ENCODE results near the gene PCDH15.

The PCDH15 gene

GRCh38 chr10:54702583-54703485, 98.2 kb downstream of the PCDH15 start:
- no peak for DNase-seq

- no peak for DNase-seq
Observed at GRCh38 chr10:54691331-54691730, 109.7 kb downstream of the PCDH15 start.

DNA sequence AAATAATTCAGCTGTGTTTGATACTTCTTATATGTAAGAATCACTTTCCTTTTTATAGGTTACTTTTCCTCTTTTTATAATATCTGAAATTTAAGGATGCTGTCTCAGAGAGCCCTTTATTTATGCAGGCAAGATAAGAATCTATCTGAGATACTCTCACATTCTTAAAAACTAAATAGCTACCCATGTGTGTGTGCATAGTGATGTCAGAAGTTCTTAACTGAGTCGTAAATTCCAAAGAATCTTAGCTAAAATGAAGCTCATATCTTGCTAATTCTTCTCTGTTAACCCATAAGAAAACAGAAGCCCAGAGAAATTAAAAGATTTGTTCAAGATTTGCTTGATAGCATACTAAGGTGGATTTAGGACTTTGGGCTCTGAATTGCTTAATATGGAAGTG, 118.5 kb downstream of the PCDH15 start:
- DNase-seq, result no peak

- no peak for DNase-seq
Observed at GRCh38 chr10:54681136-54681535, 119.9 kb downstream of the PCDH15 start.

DNA sequence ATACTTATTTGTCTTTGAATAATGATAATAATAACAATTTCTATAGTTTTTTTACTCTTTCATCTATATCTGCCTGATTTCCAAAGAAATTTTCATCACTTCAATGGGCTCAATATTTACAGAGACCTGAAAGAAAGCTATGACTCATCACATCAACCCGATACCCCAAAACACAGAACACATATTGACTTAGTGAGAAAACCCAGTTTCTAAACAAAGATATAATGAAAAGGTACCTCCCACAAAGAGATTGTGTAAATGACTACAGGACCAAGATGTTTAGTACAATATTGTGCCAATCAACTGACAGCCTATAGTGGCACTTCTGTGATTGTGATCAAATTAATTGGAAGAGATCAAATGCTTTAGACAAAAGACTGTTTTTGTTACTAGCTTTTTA, 133.9 kb downstream of the PCDH15 start:
- DNase-seq, result no peak

GRCh38 chr10:54666192-54666591, 134.8 kb downstream of the PCDH15 start:
- DNase-seq, result no peak

DNA sequence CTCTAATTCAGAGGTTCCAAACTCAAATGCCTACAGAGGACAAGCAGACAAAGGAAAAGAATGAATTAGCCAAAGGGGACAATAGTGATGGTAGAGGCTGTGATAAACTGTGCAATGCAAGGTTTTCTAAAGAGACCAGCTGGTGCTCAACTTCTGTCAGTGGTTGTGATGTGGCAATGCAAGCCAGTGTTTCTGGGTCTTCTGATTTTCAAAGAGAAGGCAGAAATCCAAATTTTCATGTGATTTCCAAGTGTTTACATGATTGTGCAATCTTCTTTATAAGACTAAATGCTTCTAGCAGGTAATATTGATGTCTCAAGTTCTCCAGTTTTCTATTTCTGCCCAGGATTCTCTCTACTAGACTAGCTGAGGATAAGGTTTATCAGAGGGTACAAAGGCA, 135.9 kb downstream of the PCDH15 start:
- DNase-seq, result no peak

DNA sequence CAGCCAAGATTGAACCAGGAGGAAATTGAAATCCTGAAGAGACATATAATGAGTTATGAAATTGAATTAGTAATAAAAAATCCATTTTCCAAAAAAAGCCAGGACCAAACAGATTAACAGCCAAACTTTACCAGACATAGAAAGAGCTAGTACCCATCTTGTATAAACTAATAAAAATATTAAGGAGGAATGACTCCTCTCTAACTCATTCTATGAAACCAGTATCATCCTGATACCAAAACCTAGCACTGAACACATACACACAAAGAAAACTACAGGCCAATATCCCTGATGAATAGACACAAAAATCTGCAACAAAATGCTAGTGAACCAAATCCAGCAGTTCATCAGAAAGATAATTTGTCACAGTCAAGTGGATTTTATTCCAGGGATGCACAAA, 140.6 kb downstream of the PCDH15 start:
- no peak for DNase-seq

DNA sequence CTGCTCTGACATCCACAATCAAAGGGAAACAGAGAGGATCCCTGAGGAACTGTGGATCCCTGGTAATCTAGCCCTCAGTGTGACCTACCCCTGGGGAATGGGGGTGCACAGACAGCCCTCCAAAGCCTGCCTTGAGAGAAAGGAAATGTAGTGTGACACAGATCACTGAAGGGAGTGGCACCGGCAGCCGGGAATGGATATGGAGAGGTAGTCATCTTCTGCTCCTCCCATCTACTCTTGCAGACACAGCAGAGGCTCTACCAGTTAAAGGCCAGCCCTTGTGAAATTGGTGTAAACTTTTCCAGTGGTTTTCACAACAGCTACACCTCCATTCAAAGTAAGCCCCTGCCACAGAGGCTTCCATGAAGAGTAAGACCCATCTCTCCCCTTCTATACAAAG, 144.4 kb downstream of the PCDH15 start:
- DNase-seq, result no peak

DNA sequence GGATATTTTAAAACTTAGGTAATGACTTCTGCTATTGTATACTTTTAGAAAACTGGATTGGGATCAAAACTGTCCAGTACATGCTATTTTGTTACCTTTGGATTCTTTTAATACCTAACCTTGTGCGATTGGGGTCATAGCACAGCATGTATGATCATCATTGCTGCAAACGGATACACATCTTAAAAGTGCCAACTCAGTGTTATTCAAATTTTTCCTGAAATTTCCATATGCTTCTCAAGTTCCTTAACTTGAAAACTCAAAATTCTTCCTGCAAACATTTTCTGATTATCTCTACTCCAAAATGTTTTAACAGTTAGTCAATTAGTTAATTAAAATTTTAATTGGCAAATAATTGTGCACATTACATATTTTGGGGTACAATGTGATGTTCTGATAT, 147.5 kb downstream of the PCDH15 start:
- no peak for DNase-seq

- no peak for DNase-seq
Observed at GRCh38 chr10:54650547-54650946, 150.5 kb downstream of the PCDH15 start.

DNA sequence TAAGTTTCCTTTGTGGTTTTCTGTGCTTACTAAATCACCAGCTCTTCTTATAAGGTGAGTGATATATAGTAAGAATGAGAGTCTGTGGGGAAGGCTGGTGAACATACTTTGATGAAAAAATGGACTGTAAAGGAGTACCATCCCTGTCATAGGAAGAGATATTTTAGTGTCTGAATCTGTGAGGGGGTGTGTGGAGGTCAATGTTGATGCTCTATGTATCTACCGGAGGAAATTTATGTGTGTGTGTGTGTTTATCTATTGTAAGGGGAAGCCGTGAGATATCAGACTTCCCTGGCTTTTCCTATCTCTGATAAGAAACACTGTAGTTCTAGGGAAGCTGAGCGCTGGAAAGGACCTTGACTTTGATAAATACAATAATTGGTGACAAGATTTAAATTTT, 179.0 kb downstream of the PCDH15 start:
- DNase-seq, result no peak

DNA sequence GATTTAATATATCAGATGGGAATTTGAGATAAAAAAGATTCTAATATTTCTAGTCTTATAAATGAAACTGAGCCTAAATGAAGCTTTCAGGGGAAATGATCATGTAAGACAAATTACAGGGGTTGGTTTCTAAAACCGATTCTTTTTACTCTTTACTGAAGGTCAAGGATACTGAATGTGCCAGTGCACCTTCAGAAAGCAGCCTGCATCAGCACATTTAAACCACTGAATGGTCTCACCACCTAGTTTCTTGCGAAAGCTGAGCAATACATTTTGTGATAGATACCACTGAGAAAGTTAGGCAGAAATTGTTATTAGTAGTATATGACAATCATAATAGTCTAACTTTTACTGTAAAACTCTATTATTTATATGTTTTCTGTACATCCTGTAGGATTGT, 180.7 kb downstream of the PCDH15 start:
- DNase-seq, result no peak

DNA sequence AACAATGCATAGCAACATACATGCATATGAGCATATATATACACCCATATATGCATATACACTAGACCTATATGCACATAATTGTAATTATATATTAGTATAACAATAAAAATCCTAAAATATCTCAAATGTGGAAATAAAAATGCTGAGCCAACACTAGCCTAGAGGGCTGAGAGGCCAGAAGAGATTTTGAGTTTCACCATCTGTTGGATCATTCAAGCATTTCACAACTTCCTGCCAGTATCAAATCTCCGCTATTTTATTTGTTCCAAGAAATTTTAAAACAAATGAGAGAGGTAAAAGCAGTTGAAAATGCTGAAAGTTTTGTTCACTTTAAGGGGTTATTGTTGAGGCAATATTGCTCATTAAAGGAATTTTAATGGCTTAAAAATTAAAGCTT, 187.0 kb downstream of the PCDH15 start:
- no peak for DNase-seq

- no peak for DNase-seq
Observed at GRCh38 chr10:54613162-54613561, 187.9 kb downstream of the PCDH15 start.

DNA sequence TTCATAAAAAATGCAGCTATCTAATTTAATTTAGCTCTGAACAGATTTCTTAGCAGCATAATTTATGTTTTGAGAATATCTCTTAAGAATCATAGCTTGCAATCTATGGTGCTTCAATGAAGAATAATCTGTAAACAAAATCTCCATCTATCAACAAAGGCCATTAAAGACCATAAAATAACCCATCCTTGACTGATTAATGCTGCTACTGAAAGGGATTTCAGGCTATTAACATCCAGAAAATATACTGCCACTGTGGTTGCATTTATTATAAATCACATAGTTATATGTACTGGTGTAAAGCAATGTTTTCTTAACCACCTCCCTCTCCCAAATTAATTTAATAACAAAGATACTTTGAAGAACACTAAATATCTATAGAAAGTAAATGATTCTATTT, 191.6 kb downstream of the PCDH15 start:
- no peak for DNase-seq

GRCh38 chr10:54607983-54608382, 193.0 kb downstream of the PCDH15 start:
- DNase-seq, result no peak

GRCh38 chr10:54594289-54594688, 206.7 kb downstream of the PCDH15 start:
- DNase-seq, result no peak

GRCh38 chr10:54587971-54588370, 213.1 kb downstream of the PCDH15 start:
- DNase-seq, result no peak

DNA sequence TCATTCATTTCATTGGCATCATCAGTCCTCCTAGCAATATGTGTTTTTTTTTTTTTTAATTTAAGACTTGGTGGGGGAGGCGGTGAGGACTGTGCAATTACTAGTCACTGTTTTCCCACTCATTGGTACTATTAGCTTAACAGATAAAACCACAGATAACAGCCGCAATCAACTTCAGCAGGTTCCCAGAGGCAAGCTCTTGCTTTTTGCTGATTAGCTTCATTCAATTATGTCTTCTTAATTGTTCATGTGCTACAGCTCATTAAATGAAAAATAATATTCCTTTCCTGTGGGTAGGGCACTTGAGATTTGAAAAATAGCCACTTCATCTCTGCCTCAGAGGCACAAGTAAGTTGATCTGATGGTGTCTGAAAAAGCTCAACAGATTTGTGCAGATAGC, 215.5 kb downstream of the PCDH15 start:
- no peak for DNase-seq

- no peak for DNase-seq
Observed at GRCh38 chr10:54577682-54578081, 223.3 kb downstream of the PCDH15 start.

DNA sequence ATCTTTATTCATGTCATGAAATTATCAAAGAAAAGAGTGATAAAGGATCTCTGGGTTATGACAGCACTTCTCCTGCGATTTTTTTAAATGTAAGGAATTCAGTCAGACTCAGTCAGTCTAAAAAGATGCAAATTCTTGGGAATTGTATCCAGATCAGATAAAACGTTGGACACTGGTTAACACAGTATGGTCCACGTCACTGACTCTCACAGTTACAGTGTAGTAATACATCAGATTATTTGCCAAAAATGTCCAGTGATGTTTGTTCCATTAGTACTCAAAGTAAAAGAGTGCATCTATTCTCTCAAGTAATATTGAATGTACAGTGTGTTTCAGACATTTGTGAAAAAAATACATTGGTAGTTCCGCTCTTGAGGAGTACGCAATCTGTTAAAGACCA, 224.5 kb downstream of the PCDH15 start:
- no peak for DNase-seq

- DNase-seq, result no peak
Observed at GRCh38 chr10:54559498-54559897, 241.5 kb downstream of the PCDH15 start.

DNA sequence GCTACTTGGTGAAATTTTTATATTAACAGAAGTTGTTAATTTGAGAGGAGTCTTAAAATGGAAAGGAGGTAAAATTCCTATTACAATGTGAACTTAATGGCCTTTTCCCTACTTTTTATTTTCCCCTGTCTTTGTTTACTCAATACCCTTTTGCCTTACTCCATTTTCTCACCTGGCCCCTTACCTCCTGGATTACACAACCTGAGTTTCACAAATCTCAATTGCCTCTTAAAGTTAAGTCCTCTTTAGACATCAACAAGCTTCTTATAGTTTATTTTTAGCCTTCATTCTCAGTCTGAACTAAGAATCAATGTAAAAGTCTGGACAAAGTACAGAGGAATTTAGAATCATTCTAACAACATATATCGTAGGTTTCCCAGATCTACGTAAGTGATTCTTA, 247.0 kb downstream of the PCDH15 start:
- DNase-seq, result no peak

DNA sequence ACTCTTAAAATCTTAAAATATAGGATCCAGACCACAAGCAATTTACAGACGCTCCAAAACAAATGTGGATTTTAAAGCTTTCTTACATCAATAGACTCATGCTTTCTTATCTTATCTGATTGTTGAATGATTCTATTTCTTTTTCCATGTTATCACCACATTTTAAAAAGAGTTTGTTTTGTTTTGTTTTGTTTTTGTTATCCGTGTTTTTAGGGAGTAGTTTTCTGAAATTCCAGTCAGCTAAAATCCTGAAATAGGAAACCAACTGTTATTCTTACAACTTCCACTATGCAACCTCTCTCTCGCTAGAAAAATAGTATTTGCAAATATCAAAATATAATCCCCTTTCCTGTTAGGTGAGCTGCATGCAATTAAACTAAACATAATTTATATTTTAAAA, 251.0 kb downstream of the PCDH15 start:
- DNase-seq, result no peak

All from activated naive CD4-positive, alpha-beta T cell (primary cell).